HG03025 (cell line): Measurements from ENCODE around the gene TRPM3.

Source experiments
- ATAC-seq: cut with Tn5 transposase; IDR thresholded peaks from one replicate; pipeline ENCODE4 v1.9.1; 2021; ENCODE audit warnings: mild to moderate bottlenecking, moderate library complexity; ENCODE audit not compliant: unreplicated experiment, low FRiP score

The TRPM3 gene

GRCh38 chr9:71121275-71122021 lies at the start of gene TRPM3:
TRPM3 (minus strand) TSS chr9:71121621; CDS start chr9:71121354, 267 bp downstream.
- no peak for ATAC-seq

- ATAC-seq: no peak
Observed at GRCh38 chr9:71168418-71168817, 47.0 kb upstream of the TRPM3 start.

GRCh38 chr9:71162126-71162525 lies 40.7 kb upstream of the TRPM3 start:
- no peak for ATAC-seq

- ATAC-seq: no peak
Observed at GRCh38 chr9:71157731-71158130, 36.3 kb upstream of the TRPM3 start.

- no peak for ATAC-seq
Observed at GRCh38 chr9:71147368-71147767, 25.9 kb upstream of the TRPM3 start.

- ATAC-seq: no peak
Observed at GRCh38 chr9:71146511-71146910, 25.1 kb upstream of the TRPM3 start.

- ATAC-seq: no peak
Observed at GRCh38 chr9:71145179-71145578, 23.8 kb upstream of the TRPM3 start.

GRCh38 chr9:71144495-71144894 lies 23.1 kb upstream of the TRPM3 start:
- no peak for ATAC-seq

GRCh38 chr9:71136696-71137095 lies 15.3 kb upstream of the TRPM3 start:
- ATAC-seq: no peak

GRCh38 chr9:71131145-71131544 lies 9.7 kb upstream of the TRPM3 start:
- no peak for ATAC-seq

- ATAC-seq: no peak
Observed at GRCh38 chr9:71130521-71130920, 9.1 kb upstream of the TRPM3 start.

- ATAC-seq: no peak
Observed at GRCh38 chr9:71128796-71129195, 7.4 kb upstream of the TRPM3 start.

- no peak for ATAC-seq
Observed at GRCh38 chr9:71127301-71127700, 5.9 kb upstream of the TRPM3 start.

GRCh38 chr9:71122421-71122820 lies 1.0 kb upstream of the TRPM3 start:
- no peak for ATAC-seq

- ATAC-seq: no peak
Observed at GRCh38 chr9:71122022-71122275, 528 bp upstream of the TRPM3 start.

- no peak for ATAC-seq
Observed at GRCh38 chr9:71120501-71121247, 747 bp downstream of the TRPM3 start.

GRCh38 chr9:71119746-71120145 lies 1.7 kb downstream of the TRPM3 start:
- no peak for ATAC-seq

GRCh38 chr9:71118324-71118723 lies 3.1 kb downstream of the TRPM3 start:
- ATAC-seq: no peak

GRCh38 chr9:71115448-71115975 lies 5.9 kb downstream of the TRPM3 start:
- ATAC-seq: no peak

GRCh38 chr9:71112866-71113265 lies 8.6 kb downstream of the TRPM3 start:
- no peak for ATAC-seq

GRCh38 chr9:71108937-71109336 lies 12.5 kb downstream of the TRPM3 start:
- ATAC-seq: no peak

- no peak for ATAC-seq
Observed at GRCh38 chr9:71106992-71107391, 14.4 kb downstream of the TRPM3 start.
